HK-2 (cell line): ENCODE results near the gene QARS1.

ENCODE experiments used
- DNase-seq: peaks from one replicate; pipeline ENCODE4 v3.0.0-alpha.2; 2018; ENCODE audit not compliant: unreplicated experiment

The QARS1 gene

DNA sequence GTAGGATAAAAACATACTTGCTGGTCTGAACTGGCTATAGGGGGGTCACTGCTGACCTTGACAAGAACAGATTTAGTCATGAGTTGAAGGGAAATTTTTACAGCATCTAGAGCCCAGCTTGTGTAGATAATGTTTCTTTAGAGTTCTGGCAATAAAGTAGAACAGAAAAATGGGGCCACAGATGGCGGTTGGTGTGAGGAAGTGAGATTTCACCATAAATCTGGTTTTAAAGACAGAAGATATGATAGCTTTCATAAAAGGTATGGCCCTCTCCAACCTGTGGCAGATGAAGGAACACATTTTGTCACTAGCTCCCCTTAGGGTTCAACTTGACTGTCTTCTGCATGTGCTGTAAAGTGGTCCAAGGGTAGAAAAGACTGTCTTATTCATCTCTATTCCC, 51.0 kb downstream of the QARS1 start:
- no peak for DNase-seq
